HFFc6 (cell line): ENCODE results near the gene RPL15. TPM values are rescaled to one million over a fixed set of nuclear protein-coding genes. Genes with fewer than 3 reads are reported as not detected.

Source experiments
- DNase-seq: peaks from one replicate; pipeline ENCODE4 v3.0.0-alpha.2; 2018
- H3K27ac Mint-ChIP-seq: 2 replicates; pipeline ENCODE4 v1.8.0; 2020; ENCODE audit warnings: mild to moderate bottlenecking, mixed read lengths
- H3K27me3 Mint-ChIP-seq: 2 replicates; pipeline ENCODE4 v1.8.0; 2021; ENCODE audit warnings: mild to moderate bottlenecking, moderate library complexity, mixed read lengths; ENCODE audit not compliant: insufficient read depth
- H3K36me3 Mint-ChIP-seq: 2 replicates; pipeline ENCODE4 v1.8.0; 2021; ENCODE audit warnings: low read depth, mixed read lengths
- H3K4me1 Mint-ChIP-seq: 2 replicates; pipeline ENCODE4 v1.8.0; 2020; ENCODE audit warnings: low read depth, mixed read lengths
- H3K4me3 Mint-ChIP-seq: 2 replicates; pipeline ENCODE4 v1.8.0; 2020; ENCODE audit warnings: mild to moderate bottlenecking, moderate library complexity, mixed read lengths
- H3K9me3 Mint-ChIP-seq: 2 replicates; pipeline ENCODE4 v1.8.0; 2020; ENCODE audit warnings: mild to moderate bottlenecking, mixed read lengths
- total RNA-seq, 6 experiments: library from RNA; stranded (reverse); fragmentation: NEBNext Ultra II Directional; extraction: Animal tissue kit (Norgen Biotek cat#: 25700); gene quantifications; 2 replicates in 1 of 6; 3 replicates in 5 of 6; pipeline ENCODE4 v1.2.3, GENCODE V29; 2021
- TF ChIP-seq, protein P1 (sequence below): fragments of 200-600 bp; sonication (generic); IDR thresholded peaks from 2 replicates; pipeline ENCODE4 v1.5.0; 2021; ENCODE audit warnings: antibody characterized with exemption, mild to moderate bottlenecking

The RPL15 gene
- total RNA-seq, 6 experiments from 2014 or later: 1,680 to 2,112 (median 1,953) TPM

DNA sequence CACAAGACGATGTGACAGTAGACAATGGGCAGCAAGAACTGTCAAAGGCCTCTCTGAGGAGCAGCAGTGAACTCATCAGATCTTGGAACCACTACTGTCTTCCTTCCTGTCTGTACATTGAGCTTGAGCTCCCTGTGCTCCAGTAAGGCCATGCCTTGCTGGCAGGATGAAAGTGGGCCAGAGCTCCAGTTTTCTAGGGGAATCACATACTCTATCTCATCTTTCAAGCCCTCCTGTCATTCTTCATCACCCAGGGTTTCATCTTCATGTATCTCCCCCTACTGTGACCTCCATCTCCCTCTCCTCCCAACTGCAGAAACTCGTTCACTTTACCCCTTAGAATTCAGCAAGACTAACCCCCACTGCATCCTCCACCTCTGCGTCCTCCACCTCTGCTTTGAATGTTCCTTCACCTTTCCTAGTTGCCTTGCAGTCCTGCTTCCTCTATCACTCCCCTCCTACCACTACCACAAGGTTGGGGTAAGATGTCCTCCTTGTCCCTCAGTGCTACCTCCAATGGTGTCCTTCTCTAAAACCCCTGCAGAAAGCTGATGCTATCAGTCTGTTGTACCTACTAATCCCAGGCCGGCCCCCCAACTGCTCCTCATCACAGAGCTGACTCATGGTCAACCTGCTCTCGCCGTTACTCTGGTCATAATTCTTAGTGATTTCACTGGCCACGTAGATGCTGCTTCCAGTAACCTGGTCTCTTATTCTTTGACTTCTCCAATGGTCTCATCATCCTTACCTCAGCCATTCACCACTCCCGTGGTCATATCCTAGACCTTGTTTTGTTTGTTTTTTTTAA, 22.5 kb upstream of the RPL15 start:
- no peak overlapping the region for H3K4me3 Mint-ChIP-seq
- H3K4me1 Mint-ChIP-seq: peaks cover 2% of the 10 kb centered on the region; the same call in 1 of the 2 replicates
- H3K36me3 Mint-ChIP-seq: peaks cover 38% of the 10 kb centered on the region
- H3K27ac Mint-ChIP-seq: peak overlapping the region; percentile 20; the same call in 1 of the 2 replicates
- no peaks in the 10 kb centered on the region for H3K9me3 Mint-ChIP-seq
- no peak for DNase-seq
- TF ChIP-seq, protein P1, sequence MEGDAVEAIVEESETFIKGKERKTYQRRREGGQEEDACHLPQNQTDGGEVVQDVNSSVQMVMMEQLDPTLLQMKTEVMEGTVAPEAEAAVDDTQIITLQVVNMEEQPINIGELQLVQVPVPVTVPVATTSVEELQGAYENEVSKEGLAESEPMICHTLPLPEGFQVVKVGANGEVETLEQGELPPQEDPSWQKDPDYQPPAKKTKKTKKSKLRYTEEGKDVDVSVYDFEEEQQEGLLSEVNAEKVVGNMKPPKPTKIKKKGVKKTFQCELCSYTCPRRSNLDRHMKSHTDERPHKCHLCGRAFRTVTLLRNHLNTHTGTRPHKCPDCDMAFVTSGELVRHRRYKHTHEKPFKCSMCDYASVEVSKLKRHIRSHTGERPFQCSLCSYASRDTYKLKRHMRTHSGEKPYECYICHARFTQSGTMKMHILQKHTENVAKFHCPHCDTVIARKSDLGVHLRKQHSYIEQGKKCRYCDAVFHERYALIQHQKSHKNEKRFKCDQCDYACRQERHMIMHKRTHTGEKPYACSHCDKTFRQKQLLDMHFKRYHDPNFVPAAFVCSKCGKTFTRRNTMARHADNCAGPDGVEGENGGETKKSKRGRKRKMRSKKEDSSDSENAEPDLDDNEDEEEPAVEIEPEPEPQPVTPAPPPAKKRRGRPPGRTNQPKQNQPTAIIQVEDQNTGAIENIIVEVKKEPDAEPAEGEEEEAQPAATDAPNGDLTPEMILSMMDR: no peak
- peaks cover 2% of the 10 kb centered on the region; the same call in 1 of the 2 replicates for H3K27me3 Mint-ChIP-seq

DNA sequence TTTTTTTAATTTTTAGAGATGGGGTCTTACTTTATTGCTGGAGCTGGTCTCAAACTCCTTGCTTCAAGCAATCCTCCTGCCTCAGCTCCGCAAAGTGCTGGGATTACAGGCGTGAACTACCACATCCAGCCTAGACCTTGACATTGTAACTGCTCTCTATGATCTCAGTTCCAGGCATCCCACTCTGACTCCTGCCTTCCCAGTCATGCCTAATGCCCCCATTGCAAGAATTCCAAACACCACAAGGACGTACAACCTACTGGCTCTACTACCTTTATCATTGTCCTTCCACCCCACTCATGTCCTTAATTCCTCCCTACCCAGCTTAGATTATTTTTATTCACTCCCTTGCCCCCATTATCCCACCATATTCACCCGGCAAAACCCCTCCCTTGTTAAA, 21.8 kb upstream of the RPL15 start:
- Mint-ChIP-seq H3K27ac (no peak overlapping the region), H3K4me1 (no peaks in the 10 kb centered on the region), H3K36me3 (peaks cover 40% of the 10 kb centered on the region), H3K27me3 (peaks cover 2% of the 10 kb centered on the region; the same call in 1 of the 2 replicates), H3K4me3 (no peak overlapping the region), H3K9me3 (no peaks in the 10 kb centered on the region)
- TF ChIP-seq, protein P1: no peak
- no peak for DNase-seq

DNA sequence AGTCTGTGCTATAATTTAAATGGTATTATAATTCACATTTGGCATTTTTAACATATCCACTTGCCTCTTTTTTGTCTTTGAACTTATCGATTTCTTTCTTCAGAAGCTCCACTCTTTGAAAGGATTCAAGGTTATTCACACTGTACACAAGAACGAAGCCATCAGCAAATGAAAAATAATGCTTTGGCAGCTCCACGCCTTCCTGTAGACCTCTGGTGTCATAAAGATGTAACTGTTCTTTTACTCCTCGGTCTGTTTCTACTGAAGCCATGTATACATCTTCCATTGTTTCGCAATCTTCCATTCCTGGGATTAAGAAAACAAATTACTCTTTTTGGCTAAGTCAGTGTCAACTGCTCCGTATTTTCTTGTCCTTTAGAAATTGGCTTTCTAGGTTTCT, 16.2 kb upstream of the RPL15 start:
- TF ChIP-seq, protein P1: peak; percentile 29

DNA sequence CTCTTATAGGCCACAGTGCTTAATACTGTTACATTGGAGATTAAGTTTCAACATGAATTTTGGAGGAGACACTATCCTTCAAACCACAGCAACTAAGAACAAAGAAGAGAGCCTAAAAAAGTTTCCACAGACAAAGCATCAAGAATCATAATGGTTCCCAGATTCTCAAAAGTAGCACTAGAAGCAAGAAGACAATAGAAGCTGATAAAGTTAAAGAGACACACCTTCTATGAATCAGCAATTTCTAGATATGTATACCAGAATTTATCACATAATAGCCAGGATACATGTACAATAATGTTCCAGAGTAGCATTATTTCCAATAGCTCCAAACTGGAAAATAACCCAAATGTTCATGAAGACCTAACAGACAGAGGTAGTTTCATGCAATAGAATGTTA, 12.4 kb upstream of the RPL15 start:
- H3K27ac Mint-ChIP-seq: no peak overlapping the region
- DNase-seq: no peak
- H3K4me1 Mint-ChIP-seq: peaks cover 5% of the 10 kb centered on the region; the same call in 1 of the 2 replicates
- no peaks in the 10 kb centered on the region for H3K27me3 Mint-ChIP-seq
- peaks cover 31% of the 10 kb centered on the region for H3K36me3 Mint-ChIP-seq
- TF ChIP-seq, protein P1: no peak
- H3K4me3 Mint-ChIP-seq: no peak overlapping the region
- no peaks in the 10 kb centered on the region for H3K9me3 Mint-ChIP-seq

More for the DNA sequence above, 16.2 kb upstream of the RPL15 start:
- Mint-ChIP-seq H3K4me3 (no peak overlapping the region), H3K36me3 (peaks cover 48% of the 10 kb centered on the region), H3K27ac (no peak overlapping the region), H3K27me3 (no peaks in the 10 kb centered on the region; the same call in 1 of the 2 replicates), H3K4me1 (peaks cover 5% of the 10 kb centered on the region; the same call in 1 of the 2 replicates), H3K9me3 (no peaks in the 10 kb centered on the region)
- DNase-seq: no peak

DNA sequence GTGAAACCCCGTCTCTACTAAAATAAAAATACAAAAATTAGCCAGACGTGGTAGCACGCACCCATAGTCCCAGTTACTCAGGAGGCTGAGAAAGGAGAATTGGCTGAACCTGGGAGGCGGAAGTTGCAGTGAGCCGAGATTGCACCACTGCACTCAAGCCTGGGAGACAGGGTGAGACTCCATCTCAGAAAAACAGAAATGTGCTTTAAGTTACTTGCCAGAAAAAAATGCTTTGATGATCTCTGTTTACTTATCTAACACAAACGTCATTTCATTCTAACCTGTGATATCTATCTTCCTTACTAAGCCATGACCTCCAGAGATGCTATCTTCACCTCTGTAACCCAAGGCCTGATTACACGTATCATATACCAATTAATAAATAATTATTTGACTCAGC, 7.6 kb upstream of the RPL15 start:
- Mint-ChIP-seq H3K4me1 (peaks cover 12% of the 10 kb centered on the region), H3K27me3 (no peaks in the 10 kb centered on the region), H3K27ac (no peak overlapping the region), H3K36me3 (peaks cover 16% of the 10 kb centered on the region; the same call in 1 of the 2 replicates), H3K9me3 (no peaks in the 10 kb centered on the region), H3K4me3 (no peak overlapping the region)
- TF ChIP-seq, protein P1: no peak
- DNase-seq: no peak
